ENCODE results near the gene MAP3K15.

MAP3K15 gene, protein sequence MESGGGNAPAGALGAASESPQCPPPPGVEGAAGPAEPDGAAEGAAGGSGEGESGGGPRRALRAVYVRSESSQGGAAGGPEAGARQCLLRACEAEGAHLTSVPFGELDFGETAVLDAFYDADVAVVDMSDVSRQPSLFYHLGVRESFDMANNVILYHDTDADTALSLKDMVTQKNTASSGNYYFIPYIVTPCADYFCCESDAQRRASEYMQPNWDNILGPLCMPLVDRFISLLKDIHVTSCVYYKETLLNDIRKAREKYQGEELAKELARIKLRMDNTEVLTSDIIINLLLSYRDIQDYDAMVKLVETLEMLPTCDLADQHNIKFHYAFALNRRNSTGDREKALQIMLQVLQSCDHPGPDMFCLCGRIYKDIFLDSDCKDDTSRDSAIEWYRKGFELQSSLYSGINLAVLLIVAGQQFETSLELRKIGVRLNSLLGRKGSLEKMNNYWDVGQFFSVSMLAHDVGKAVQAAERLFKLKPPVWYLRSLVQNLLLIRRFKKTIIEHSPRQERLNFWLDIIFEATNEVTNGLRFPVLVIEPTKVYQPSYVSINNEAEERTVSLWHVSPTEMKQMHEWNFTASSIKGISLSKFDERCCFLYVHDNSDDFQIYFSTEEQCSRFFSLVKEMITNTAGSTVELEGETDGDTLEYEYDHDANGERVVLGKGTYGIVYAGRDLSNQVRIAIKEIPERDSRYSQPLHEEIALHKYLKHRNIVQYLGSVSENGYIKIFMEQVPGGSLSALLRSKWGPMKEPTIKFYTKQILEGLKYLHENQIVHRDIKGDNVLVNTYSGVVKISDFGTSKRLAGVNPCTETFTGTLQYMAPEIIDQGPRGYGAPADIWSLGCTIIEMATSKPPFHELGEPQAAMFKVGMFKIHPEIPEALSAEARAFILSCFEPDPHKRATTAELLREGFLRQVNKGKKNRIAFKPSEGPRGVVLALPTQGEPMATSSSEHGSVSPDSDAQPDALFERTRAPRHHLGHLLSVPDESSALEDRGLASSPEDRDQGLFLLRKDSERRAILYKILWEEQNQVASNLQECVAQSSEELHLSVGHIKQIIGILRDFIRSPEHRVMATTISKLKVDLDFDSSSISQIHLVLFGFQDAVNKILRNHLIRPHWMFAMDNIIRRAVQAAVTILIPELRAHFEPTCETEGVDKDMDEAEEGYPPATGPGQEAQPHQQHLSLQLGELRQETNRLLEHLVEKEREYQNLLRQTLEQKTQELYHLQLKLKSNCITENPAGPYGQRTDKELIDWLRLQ (N-terminal part only)

DNA sequence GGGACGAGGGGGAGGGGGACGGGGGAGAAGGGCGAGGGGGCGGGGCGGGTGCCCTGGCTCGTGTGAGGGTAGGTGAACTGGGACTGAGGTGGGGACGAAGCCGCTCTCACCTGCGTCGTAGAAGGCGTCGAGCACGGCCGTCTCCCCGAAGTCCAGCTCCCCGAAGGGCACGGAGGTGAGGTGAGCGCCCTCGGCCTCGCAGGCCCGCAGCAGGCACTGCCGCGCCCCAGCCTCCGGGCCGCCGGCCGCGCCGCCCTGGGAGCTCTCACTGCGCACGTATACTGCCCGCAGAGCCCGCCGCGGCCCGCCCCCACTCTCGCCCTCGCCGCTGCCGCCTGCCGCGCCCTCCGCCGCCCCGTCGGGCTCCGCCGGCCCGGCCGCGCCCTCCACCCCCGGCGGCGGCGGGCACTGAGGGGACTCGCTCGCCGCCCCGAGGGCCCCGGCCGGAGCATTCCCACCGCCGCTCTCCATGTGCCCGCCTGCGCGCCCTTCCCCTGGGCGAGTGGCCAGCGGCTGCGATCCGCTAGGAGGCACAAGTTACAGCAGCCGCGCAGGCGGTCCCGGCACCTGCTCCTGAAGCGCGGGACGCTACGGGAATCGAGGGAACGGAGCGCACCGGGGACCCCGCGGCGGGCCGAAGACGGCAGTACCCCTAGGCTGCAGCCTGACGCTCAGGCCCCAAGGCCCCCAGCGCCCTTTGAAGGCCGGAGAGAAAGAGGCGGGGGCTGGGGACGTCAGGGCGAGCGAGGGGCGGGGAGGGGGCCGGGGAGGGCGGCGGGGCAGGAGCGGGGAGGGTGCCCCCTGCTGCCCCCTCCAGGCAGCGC is at the start of gene MAP3K15:
TSS of gene MAP3K15 (minus strand) at position 718 of the 824 bp plus-strand sequence. CDS start at position 471, 247 bp downstream.
- in situ Hi-C loops (cut with MboI; ENCODE audit: low pct_unique_long_range_greater_than_20kb, low sequenced_read_pairs): no loop called here
- peak; percentile 66 for DNase-seq

DNA sequence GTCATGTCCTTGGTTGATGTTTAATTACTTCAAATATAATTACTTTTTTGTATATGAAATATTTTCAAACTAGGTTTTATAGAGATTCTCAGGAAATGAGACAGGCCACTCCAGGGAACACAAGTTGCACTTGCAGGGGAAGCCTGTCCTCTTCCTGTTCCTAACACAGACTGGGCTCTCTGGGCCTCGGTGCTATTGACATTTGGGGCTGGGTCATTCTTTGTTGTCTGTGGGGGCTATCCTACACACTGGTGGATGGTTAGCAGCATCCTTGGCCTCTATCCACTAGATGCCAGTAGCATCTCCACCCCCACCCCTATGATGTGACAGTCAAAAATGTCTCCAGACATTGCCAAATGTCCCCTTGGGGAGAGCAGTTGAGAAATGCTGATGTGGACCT is 49.3 kb upstream of the MAP3K15 start:
- in situ Hi-C loops (cut with MboI; ENCODE audit: low pct_unique_long_range_greater_than_20kb, low sequenced_read_pairs): no loop called here
- no peak for DNase-seq

DNA sequence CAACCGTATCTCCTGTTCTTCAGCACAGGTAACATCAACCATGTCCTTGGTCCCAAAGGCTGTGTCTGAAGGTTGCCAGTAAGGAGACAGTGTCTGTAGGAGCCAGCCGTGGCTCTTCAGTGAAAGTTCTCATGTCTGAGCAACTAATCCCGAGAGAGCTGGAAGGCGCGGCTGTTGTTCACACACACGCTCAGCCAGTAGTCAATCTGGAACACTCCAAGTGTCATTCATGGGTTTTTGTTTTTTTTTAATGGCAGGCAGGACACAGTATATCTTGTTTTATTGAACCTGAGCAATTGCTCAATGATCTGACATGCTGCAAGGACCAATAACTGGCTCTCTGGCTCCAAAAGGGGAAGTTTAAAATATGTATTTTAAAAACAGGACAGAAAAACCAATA is 48.4 kb upstream of the MAP3K15 start:
- peak; percentile 50 for DNase-seq
- in situ Hi-C loops (cut with MboI; ENCODE audit: low pct_unique_long_range_greater_than_20kb, low sequenced_read_pairs): no loop called here

DNA sequence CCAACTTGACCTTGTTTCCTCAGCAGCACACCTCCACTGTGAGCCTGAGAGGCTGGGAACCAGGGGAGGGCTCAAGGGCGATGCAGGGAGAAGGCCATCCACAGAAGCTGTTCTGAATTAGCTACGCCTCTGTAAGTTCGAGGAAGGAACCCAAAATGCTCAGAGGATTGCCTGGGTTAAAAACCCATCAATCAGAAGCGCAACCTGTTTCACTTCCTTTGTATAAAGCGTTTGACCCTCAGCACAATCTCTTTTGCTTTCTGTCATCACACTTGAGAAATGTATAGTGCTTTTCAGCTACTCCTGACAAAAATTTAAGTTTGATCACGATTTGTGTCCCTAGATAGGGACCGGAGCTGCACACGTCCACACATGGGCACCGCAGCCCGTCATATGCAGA is 48.0 kb upstream of the MAP3K15 start:
- no peak for DNase-seq
- in situ Hi-C loops (cut with MboI; ENCODE audit: low pct_unique_long_range_greater_than_20kb, low sequenced_read_pairs): no loop called here

DNA sequence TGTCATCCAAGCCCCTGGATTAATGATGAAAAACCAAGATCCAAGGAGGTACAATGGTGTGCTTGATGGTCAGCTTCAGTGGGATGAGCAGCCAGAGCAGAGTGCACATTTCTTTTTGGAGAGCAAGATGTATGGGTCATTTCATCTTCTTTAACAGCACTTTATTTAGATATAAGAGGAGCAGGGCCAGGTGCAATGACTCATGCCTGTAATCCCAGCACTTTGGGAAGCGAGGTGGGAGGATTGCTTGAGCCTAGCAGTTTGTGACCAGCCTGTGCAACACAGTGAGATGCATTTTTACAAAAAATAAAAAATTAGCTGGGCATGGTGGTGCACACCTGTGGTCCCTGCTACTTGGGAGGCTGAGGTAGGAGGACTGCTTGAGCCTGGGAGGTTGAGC is 45.3 kb upstream of the MAP3K15 start:
- DNase-seq: no peak
- in situ Hi-C loops (cut with MboI; ENCODE audit: low pct_unique_long_range_greater_than_20kb, low sequenced_read_pairs): no loop called here

DNA sequence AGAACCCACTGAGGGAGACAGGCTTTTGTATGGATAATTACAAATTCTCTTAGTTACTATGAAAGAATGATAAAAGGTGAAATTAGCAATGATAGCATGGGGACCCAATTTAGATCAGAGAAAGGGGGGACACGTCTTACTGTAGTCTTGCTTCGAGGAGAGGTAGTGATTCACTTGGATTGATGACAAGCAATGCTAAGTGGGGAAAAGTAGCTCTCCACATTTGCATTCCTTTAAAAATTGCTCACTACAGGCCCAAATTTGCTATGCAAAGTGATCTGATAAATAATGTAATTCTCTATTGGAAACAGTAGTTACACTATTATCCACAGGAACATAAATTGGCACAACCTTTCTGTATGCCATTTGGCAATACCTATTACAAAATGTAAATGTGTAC is 42.5 kb upstream of the MAP3K15 start:
- in situ Hi-C loops (cut with MboI; ENCODE audit: low pct_unique_long_range_greater_than_20kb, low sequenced_read_pairs): no loop called here
- DNase-seq: no peak

DNA sequence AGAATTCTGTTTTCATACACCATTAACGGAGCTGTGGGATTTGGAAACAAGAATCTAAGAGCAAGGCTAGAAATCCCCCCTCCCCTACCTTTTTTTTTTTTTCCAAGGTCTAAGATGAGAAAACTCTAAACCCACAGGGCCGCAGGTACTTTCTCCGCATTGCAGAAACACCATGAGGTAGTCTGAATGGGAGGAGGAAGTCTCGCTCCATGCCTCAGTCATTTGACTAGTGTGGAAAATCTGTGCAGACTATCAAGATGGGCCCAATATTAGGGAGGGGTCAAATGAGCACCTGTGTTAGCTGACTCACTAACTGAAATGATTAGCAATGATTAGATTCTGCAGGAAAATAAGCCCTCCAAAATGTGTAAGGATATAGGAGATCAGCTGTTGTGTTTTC is 40.9 kb upstream of the MAP3K15 start:
- no peak for DNase-seq
- in situ Hi-C loops (cut with MboI; ENCODE audit: low pct_unique_long_range_greater_than_20kb, low sequenced_read_pairs): no loop called here

DNA sequence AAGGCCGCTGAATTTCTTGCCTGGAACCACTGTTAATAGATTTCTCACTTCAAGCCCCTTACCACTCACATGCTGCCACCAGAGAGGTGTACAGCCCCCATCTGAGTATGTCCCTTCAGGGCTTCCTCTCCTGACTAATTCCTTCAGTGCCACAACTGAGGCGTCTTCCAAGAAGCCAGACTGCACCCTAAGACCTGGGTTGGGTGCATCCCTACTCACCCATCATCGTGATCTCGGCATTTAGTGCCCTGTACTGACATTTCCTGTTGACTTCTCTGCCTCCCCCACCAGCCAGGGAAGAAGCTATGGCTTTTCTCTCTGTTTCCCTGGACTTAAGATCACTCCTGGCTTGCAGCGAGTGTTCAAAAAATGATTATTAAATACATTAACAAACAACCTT is 40.4 kb upstream of the MAP3K15 start:
- no peak for DNase-seq
- in situ Hi-C loops (cut with MboI; ENCODE audit: low pct_unique_long_range_greater_than_20kb, low sequenced_read_pairs): no loop called here

DNA sequence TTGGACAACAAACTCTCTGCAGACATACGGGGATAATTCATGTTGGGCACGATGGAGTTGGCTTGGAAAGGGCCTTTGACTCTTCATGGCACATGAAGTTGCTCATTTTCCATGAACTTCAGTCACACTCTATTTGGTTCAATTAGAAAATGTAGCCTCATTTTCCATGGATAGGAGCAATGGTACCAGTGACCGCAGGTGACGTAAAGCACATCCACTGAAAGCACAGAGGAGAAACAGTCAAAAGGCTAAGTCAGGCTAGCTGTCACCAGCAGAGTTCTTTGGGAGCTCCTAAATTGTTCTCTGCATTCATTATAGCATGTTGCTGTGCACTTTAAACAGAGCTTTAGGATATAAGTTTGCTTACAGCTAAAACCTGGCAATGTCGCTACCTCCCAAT is 39.9 kb upstream of the MAP3K15 start:
- DNase-seq: no peak
- in situ Hi-C loops (cut with MboI; ENCODE audit: low pct_unique_long_range_greater_than_20kb, low sequenced_read_pairs): no loop called here

DNA sequence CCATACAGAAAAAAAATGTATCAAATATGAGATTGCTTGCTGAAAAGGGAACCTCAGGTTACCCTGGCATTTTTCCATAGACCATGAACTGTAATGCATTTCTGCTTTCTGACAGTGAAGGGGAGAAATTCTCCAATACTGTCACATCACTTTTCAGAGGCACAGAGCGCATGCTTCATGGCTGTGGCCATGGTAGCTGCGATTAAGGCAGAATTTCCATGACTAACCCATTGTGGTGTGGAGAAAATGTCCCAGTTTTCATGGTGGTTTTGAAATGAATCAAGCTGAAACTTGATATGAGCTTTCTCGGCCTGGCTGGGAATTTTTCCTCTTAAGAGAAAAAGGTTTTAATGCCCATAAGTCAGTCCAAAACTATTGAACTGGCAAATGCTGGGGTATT is 39.5 kb upstream of the MAP3K15 start:
- in situ Hi-C loops (cut with MboI; ENCODE audit: low pct_unique_long_range_greater_than_20kb, low sequenced_read_pairs): no loop called here
- DNase-seq: peak; percentile 71

DNA sequence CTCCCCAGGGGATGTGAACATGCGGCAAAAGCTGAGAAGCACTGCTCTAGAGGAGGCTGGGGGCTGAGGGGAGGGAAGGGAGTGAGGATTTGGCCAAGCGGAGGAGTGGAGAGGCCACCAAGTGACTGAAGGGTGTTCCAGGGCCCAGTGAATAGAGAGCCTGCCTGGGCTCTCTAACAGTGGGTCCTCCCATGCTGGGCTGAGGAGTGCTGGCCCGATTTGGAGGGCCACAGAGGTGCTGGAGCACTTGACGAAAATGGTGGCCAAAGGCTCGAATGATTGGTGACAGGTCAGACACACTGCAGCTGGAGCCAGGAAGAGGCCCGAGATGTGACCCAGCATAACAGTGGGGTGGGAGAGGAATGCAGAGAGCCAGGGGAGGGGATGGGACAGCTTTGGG is 37.5 kb upstream of the MAP3K15 start:
- in situ Hi-C loops (cut with MboI; ENCODE audit: low pct_unique_long_range_greater_than_20kb, low sequenced_read_pairs): no loop called here

DNA sequence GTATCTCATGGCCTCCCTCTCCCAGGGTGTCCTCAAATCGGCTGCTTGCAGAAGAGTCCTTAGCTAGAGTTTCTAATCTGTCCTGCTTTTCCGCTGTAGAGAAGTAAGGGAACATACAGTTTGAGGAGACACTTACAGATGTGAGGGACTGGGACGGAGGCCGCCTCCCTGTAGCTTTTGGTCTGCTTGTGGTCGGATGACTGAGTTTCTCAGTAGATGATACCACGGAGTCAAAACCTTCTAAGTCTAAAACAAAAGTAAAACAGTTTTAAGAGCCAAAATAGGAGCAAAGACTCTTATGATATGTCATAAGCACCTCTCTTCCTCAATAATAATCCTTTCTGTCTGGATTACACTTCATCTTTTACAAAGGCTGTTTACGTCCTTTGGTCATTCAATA is 34.5 kb upstream of the MAP3K15 start:
- DNase-seq: no peak
- in situ Hi-C loops (cut with MboI; ENCODE audit: low pct_unique_long_range_greater_than_20kb, low sequenced_read_pairs): no loop called here

More for the DNA sequence above, 37.5 kb upstream of the MAP3K15 start:
- no peak for DNase-seq

DNA sequence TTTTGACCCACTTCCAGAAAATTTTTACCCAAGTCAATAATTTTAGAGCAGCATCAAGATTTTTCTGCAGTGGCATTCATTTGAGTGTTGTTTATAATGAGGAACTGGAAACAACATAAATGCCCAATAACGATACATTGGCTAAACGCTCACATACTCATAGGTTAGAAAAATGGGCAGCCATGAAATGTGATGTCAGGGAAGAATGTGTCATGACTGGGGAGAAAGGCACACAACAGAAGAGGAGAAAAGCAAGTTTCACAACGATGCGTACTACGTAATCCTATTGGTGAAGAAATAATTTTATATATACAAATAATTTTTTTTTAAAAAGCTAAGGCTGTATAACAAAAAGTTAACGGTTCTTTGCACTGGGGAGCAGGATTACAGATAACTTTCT is 33.6 kb upstream of the MAP3K15 start:
- in situ Hi-C loops (cut with MboI; ENCODE audit: low pct_unique_long_range_greater_than_20kb, low sequenced_read_pairs): no loop called here
- DNase-seq: no peak

DNA sequence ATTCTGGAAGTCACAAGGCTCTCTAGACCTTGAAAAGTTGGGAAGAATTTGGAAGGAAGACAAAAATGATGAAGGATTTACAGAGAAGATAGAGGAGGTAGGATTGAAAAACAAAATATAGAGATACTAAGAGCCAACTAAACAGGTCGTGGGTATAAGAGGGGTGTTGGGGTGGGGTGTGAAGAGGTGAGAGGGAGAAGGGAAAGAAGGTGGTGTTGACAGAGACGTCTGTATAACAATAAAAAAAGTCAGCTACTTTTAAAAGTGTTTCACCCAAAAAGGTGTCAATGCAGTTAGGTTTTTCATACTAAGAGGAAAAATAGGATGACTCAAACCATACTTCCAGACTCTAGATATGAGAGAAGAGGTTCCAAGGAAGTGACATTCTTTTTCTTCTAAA is 33.0 kb upstream of the MAP3K15 start:
- no peak for DNase-seq
- in situ Hi-C loops (cut with MboI; ENCODE audit: low pct_unique_long_range_greater_than_20kb, low sequenced_read_pairs): no loop called here

DNA sequence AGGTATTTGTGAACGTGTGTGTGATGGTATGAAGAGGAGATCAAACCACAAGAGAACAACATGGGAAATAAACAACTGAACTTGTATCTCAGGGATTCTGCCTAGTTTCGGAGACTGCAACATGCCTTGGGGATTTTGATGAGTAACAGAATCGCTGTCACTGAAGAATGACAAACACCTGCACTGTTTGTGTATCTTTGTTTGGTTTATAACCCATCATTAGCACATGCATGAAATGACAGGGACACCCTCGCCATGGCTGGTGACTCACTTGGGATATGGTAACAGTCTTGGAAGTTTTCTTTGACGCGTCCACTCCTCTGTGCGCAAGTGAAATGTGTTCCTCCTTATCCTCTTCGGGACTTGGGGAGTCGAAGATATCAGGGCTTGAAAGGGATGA is 30.3 kb upstream of the MAP3K15 start:
- in situ Hi-C loops (cut with MboI; ENCODE audit: low pct_unique_long_range_greater_than_20kb, low sequenced_read_pairs): no loop called here

DNA sequence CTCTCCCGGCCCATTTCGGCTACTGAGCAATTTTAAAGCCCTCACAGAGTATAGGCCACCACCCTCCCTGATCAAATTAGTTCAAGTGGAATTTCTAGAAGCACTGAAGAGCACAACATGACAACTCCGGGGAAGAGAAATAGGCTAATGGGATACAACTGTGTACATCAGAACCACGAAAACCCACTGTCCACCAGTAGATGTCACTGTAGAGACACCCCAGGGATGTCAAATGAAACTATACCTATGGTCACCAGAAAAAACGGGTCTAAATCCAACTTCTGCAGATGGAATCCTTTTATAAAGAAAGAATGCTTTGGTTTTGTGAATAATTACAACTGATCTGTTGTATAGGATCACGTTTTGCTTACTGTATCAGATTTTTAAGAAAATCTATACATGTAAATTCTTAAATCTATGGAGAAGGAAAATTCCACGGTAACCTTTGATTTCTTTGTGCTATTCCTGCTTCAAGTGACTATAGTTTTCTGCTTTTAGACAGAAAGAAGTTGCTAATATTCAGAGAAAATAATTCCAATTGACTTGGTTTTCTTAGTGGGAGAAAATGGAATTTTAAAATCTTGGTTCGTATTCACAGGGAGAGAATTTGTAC is 29.5 kb upstream of the MAP3K15 start:
- in situ Hi-C loops (cut with MboI; ENCODE audit: low pct_unique_long_range_greater_than_20kb, low sequenced_read_pairs): no loop called here
- peak; percentile 79 for DNase-seq

More for the DNA sequence above, 30.3 kb upstream of the MAP3K15 start:
- no peak for DNase-seq

DNA sequence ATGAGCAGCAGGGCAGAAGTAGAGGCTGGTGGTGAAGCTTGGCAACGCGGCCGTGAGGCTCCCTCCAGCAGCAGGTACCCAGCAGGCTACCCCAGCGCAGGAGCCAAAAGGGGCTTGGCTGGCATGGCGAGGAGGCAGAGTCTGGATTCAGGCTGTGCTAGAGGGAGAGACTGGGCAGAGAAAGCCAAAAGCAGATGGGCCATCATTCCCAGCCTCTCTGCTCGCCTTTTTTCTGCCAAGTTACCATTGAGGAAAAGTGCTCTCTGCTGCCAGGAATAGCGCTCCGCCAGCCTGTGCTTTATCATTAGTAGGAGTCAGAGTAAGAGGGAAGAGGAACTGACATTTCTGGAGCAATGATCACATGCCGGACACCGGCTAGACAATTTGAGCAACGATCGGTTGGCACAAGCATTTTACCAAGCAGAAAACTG is 28.7 kb upstream of the MAP3K15 start:
- no peak for DNase-seq

DNA sequence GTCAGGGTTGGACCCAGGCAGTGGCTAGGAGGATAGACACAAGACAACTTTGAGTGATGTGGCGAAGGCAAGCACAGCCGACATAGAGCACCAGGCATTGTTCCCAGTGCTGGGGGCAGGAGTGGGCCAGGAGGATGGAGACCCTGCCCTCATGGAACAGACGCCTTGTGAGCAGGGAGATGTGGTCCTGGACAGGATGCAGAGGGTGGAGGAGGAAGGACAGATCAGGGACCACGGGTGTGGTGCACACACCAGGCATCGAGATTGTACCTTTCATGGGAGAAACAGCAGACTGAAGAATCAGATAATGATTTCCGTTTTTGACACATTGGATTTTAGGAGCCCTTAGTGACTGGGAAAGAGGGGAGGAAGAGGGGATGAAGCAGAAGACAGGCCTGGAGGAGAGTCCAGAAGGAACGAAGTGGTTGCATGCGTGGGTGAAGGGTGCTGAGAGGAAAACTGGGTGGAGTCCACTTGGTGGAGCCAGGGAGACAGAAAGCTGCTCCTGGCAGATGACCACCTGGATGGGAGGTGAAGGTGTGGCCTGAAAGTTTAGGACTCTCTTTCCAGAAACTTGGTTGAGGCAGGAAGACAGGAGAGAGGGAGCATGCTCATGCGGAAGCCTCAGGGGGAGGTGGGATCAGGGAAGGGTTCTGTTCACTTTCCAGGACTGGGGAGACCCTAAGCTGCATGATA is 27.9 kb upstream of the MAP3K15 start:
- no peak for DNase-seq
- in situ Hi-C loops (cut with MboI; ENCODE audit: low pct_unique_long_range_greater_than_20kb, low sequenced_read_pairs): no loop called here

More for the DNA sequence above, 28.7 kb upstream of the MAP3K15 start:
- in situ Hi-C loops (cut with MboI; ENCODE audit: low pct_unique_long_range_greater_than_20kb, low sequenced_read_pairs): no loop called here
